ENCODE results near the gene ZNF609. TPM values are rescaled to one million over a fixed set of nuclear protein-coding genes. Genes with fewer than 3 reads are reported as not detected.

The ZNF609 gene
- polyA plus RNA-seq, 3 donors: 1.3 to 13.2 (median 1.7) TPM

DNA sequence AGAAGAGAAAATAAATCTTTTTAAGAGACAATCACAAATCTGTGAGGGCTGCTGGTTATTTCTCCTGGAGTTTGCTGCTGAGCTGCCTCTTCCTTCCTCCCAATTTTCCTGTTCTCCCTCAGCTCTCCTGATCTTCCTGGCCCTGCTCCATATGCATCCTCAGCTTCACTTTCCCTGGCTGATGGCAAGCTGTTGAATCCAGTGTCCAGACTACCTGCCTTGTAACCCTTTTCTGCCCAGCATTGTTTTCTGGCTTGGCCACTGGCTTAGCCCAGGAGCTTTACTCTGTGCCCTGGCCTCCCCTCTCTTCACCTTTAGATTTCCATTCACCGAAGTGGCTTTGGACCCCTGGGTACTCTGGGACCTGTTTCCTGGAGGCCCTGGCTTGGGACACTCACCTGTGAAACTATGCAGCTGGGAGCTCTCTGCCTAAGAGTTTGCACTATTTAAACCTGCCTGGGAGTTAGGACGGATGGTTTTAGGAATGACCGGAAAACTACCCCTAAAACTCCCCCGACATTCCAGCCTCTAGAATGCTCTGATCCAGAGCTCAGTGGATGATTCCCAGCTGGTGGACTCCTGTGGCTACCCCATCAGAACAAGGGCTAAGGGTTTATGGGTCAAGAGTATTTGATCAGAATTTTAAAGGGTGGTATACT lies 225.0 kb downstream of the ZNF609 start:
- Histone ChIP-seq H3K9me3 (replicated peaks in 1 of 2; ENCODE audit: control insufficient read depth in 1 of 2, insufficient read depth in 1 of 2, low read length in 2 of 2) (no peaks in the 10 kb centered on the region), H3K4me1 (ENCODE audit: control insufficient read depth in 1 of 2, insufficient read depth in 2 of 2, low read length in 2 of 2) (no peaks in the 10 kb centered on the region), H2AFZ (ENCODE audit: insufficient read depth, low read depth, low read length, poor library complexity, severe bottlenecking) (no peak overlapping the region), H3K27me3 (ENCODE audit: control insufficient read depth in 2 of 2, insufficient read depth in 2 of 2, low read length in 2 of 2) (no peaks in the 10 kb centered on the region), H3K27ac (ENCODE audit: low read depth in 1 of 2, low read length in 2 of 2) (no peak overlapping the region), H3K79me2 (ENCODE audit: insufficient read depth, low read length) (no peaks in the 10 kb centered on the region), H3K4me3 (replicated peaks in 1 of 3; ENCODE audit: low read depth in 2 of 3, low read length in 3 of 3) (no peak overlapping the region), H3K9ac (ENCODE audit: insufficient read depth, low read length, poor library complexity, severe bottlenecking) (no peak overlapping the region), H3K4me2 (replicated peaks; ENCODE audit: extremely low read depth, low read length, poor library complexity, severe bottlenecking) (no peak overlapping the region), H3K36me3 (replicated peaks in 1 of 2; ENCODE audit: control insufficient read depth in 1 of 2, insufficient read depth in 2 of 2, low read length in 2 of 2) (peaks cover 91 to 98% of the 10 kb centered on the region in 2 donors), H4K20me1 (ENCODE audit: insufficient read depth, low read length) (peaks cover 53% of the 10 kb centered on the region)
- peaks cover 0 to 1% (median 0%) of the 10 kb centered on the region in 3 donors for H3K27me3 Mint-ChIP-seq (ENCODE audit: low read depth in 3 of 3)
- H3K27ac Mint-ChIP-seq: peak overlapping the region in 4 of 7 donors; percentile 23 to 42 (median 35)
- H3K36me3 Mint-ChIP-seq: peaks cover 84 to 97% of the 10 kb centered on the region in 2 donors
- no peaks in the 10 kb centered on the region for H3K9me3 Mint-ChIP-seq
- intact Hi-C loops (cut with micrococcal nuclease): no loop called here
- WGBS (ENCODE audit: insufficient coverage): no CpG with 5 or more reads among the region's 4 CpGs
- H3K4me1 Mint-ChIP-seq: no peaks in the 10 kb centered on the region
- TF ChIP-seq, protein P1, sequence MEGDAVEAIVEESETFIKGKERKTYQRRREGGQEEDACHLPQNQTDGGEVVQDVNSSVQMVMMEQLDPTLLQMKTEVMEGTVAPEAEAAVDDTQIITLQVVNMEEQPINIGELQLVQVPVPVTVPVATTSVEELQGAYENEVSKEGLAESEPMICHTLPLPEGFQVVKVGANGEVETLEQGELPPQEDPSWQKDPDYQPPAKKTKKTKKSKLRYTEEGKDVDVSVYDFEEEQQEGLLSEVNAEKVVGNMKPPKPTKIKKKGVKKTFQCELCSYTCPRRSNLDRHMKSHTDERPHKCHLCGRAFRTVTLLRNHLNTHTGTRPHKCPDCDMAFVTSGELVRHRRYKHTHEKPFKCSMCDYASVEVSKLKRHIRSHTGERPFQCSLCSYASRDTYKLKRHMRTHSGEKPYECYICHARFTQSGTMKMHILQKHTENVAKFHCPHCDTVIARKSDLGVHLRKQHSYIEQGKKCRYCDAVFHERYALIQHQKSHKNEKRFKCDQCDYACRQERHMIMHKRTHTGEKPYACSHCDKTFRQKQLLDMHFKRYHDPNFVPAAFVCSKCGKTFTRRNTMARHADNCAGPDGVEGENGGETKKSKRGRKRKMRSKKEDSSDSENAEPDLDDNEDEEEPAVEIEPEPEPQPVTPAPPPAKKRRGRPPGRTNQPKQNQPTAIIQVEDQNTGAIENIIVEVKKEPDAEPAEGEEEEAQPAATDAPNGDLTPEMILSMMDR (IDR thresholded peaks at IDR 0.05): no peak
- no peak overlapping the region for H3K4me3 Mint-ChIP-seq
- DNase-seq: no peak

DNA sequence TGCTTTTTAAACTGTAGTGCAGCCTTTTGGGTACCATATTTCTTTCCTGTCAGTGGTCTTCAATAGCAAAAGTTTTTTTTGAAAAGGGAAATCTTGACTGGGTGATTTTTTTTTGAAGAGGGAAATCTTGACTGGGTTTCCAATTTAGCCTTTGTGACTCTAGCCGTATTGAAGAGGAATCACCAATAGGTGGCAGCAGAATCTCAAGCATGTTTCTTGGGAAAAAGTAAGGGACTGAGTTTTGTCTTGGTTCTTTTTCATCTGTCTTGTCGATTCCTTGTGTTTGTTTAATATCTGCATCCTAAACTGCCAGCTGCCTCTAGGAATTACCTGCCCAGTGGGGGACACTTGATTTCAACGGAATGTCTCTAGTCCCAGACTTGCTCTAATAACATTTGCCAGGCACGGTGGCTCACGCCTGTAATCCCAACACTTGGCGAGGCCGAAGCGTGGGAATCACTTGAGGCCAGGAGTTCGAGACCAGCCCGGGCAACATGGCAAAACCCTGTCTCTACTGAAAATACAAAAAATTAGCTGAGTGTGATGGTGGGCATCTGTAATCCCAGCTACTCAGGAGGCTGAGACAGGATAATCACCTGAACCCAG lies 225.9 kb downstream of the ZNF609 start:
- no peak overlapping the region for H3K4me3 Mint-ChIP-seq
- intact Hi-C loops (cut with micrococcal nuclease): loop anchor here (1.0 to 2.0 kb wide), 2 partner anchors 42 to 43 kb away; no protein-coding TSS in a partner anchor
- no peak overlapping the region for H3K9ac ChIP-seq (ENCODE audit: insufficient read depth, low read length, poor library complexity, severe bottlenecking)
- H3K27ac ChIP-seq (ENCODE audit: low read depth in 1 of 2, low read length in 2 of 2): no peak overlapping the region
- peaks cover 0 to 1% (median 0%) of the 10 kb centered on the region in 3 donors for H3K27me3 Mint-ChIP-seq (ENCODE audit: low read depth in 3 of 3)
- H3K4me1 ChIP-seq (ENCODE audit: control insufficient read depth in 1 of 2, insufficient read depth in 2 of 2, low read length in 2 of 2): peaks cover 7 to 9% of the 10 kb centered on the region in 2 donors
- TF ChIP-seq, protein P1 (IDR thresholded peaks at IDR 0.05): peak; percentile 75
- no peaks in the 10 kb centered on the region for H3K27me3 ChIP-seq (ENCODE audit: control insufficient read depth in 2 of 2, insufficient read depth in 2 of 2, low read length in 2 of 2)
- WGBS (ENCODE audit: insufficient coverage): 40% methylated on average over 3 of the region's 10 CpGs
- peaks cover 6% of the 10 kb centered on the region for H3K4me1 Mint-ChIP-seq
- peak overlapping the region in 2 of 7 donors; percentile 47 to 84 for H3K27ac Mint-ChIP-seq
- no peak overlapping the region for H2AFZ ChIP-seq (ENCODE audit: insufficient read depth, low read depth, low read length, poor library complexity, severe bottlenecking)
- H3K79me2 ChIP-seq (ENCODE audit: insufficient read depth, low read length): peaks cover 4% of the 10 kb centered on the region
- H3K4me3 ChIP-seq (replicated peaks in 1 of 3; ENCODE audit: low read depth in 2 of 3, low read length in 3 of 3): no peak overlapping the region
- no peaks in the 10 kb centered on the region for H3K9me3 ChIP-seq (replicated peaks in 1 of 2; ENCODE audit: control insufficient read depth in 1 of 2, insufficient read depth in 1 of 2, low read length in 2 of 2)
- H3K4me2 ChIP-seq (replicated peaks; ENCODE audit: extremely low read depth, low read length, poor library complexity, severe bottlenecking): no peak overlapping the region
- H3K9me3 Mint-ChIP-seq: no peaks in the 10 kb centered on the region
- H4K20me1 ChIP-seq (ENCODE audit: insufficient read depth, low read length): peaks cover 53% of the 10 kb centered on the region
- H3K36me3 ChIP-seq (replicated peaks in 1 of 2; ENCODE audit: control insufficient read depth in 1 of 2, insufficient read depth in 2 of 2, low read length in 2 of 2): peaks cover 91 to 98% of the 10 kb centered on the region in 2 donors
- DNase-seq: peak; percentile 43 to 66 (median 56)
- peaks cover 84 to 97% of the 10 kb centered on the region in 2 donors for H3K36me3 Mint-ChIP-seq

All from CD14-positive monocyte (primary cell).